OCI-LY7 (cell line): Measurements from ENCODE around the gene AHNAK2. TPM values are rescaled to one million over a fixed set of nuclear protein-coding genes. Genes with fewer than 3 reads are reported as not detected.

Experiments used
- BruUV-seq: library from RNA; stranded (reverse); fragments of 400-500 nt; replicated peaks from 2 replicates; lab custom pipeline; 2021; lab: Mats Ljungman, UMichigan
- CTCF ChIA-PET: fragments of 300-600 bp; sonication (Branson Sonifier 250); formaldehyde crosslinking; loops from one replicate; lab custom pipeline; 2022; ENCODE audit warnings: antibody characterized with exemption; ENCODE audit not compliant: unreplicated experiment; lab: Charles Lee
- POLR2A ChIA-PET: fragments of 300-600 bp; sonication (Branson Sonifier 250); formaldehyde crosslinking; loops from one replicate; lab custom pipeline; 2022; ENCODE audit warnings: antibody characterized with exemption; lab: Charles Lee
- DNase-seq: peaks from one replicate; pipeline ENCODE4 v3.0.0-alpha.2; 2015; ENCODE audit warnings: low spot score
- H2AFZ ChIP-seq: fragments of 200-600 bp; sonication (generic), shearing (Covaris generic); 2 replicates; pipeline ENCODE4 v1.6.1; 2014; ENCODE audit warnings: mild to moderate bottlenecking, antibody characterized with exemption, low read length, moderate library complexity
- H3K27ac ChIP-seq: fragments of 200-600 bp; sonication (generic); 2 replicates; pipeline ENCODE4 v1.5.1; 2014; ENCODE audit warnings: mixed run types, low read depth, mild to moderate bottlenecking, moderate library complexity, low read length, inconsistent platforms; ENCODE audit not compliant: poor library complexity, severe bottlenecking
- H3K36me3 ChIP-seq: fragments of 200-600 bp; sonication (generic); 2 replicates; pipeline ENCODE4 v1.6.1; 2014; ENCODE audit warnings: mild to moderate bottlenecking, antibody characterized with exemption, low read length, moderate library complexity, mixed read lengths; ENCODE audit not compliant: insufficient read depth
- H3K4me1 ChIP-seq: fragments of 200-600 bp; sonication (generic); 2 replicates; pipeline ENCODE4 v1.5.1; 2014; ENCODE audit warnings: mild to moderate bottlenecking, low read length; ENCODE audit not compliant: insufficient read depth, poor library complexity, severe bottlenecking
- H3K4me2 ChIP-seq: fragments of 200-600 bp; sonication (generic); 2 replicates; pipeline ENCODE4 v1.6.1; 2014; ENCODE audit warnings: mild to moderate bottlenecking, low read length
- H3K4me3 ChIP-seq: fragments of 200-600 bp; sonication (generic); 2 replicates; pipeline ENCODE4 v1.5.1; 2014; ENCODE audit warnings: mild to moderate bottlenecking, low read depth, low read length; ENCODE audit not compliant: poor library complexity, severe bottlenecking
- H3K79me2 ChIP-seq: fragments of 200-600 bp; sonication (generic); 2 replicates; pipeline ENCODE4 v1.6.1; 2016; ENCODE audit warnings: low read depth, mild to moderate bottlenecking, low read length, moderate library complexity, mixed read lengths; ENCODE audit not compliant: insufficient read depth
- H3K9me2 ChIP-seq: fragments of 200-600 bp; sonication (generic); 2 replicates; pipeline ENCODE4 v1.6.1; 2016; ENCODE audit warnings: mild to moderate bottlenecking, low read length, mixed read lengths; ENCODE audit not compliant: insufficient read depth
- H3K9me3 ChIP-seq: fragments of 200-600 bp; sonication (generic); 2 replicates; pipeline ENCODE4 v1.6.1; 2014; ENCODE audit warnings: mild to moderate bottlenecking, mixed run types, low read length, mixed read lengths
- H4K20me1 ChIP-seq: fragments of 200-600 bp; sonication (generic); 2 replicates; pipeline ENCODE4 v1.6.1; 2014; ENCODE audit warnings: mild to moderate bottlenecking, antibody characterized with exemption, low read length, moderate library complexity, mixed read lengths; ENCODE audit not compliant: insufficient read depth
- CTCF ChIP-seq: fragments of 200-600 bp; sonication (generic); conservative IDR thresholded peaks from 2 replicates; pipeline ENCODE4 v1.5.1; 2014; ENCODE audit warnings: mild to moderate bottlenecking, antibody characterized with exemption, low read length, moderate library complexity, mixed read lengths
- EZH2phosphoT487 ChIP-seq: fragments of 200-600 bp; sonication (generic); IDR thresholded peaks from 2 replicates; pipeline ENCODE4 v1.6.1; 2018; ENCODE audit warnings: low read depth, borderline replicate concordance, mild to moderate bottlenecking, mixed run types, antibody characterized with exemption, low read length, moderate library complexity, mixed read lengths
- intact Hi-C: fragments of 100-400 bp; cut with micrococcal nuclease; formaldehyde crosslinking; loops from one replicate; pipeline ENCODE4 v1.10.0; 2022; ENCODE audit not compliant: unreplicated experiment
- total RNA-seq, 2 experiments: library from RNA; depleted of rRNA in 1 of 2; stranded (reverse); fragments of >200 nt in 1 of 2; shearing (Covaris generic) in 1 of 2; gene quantifications; 2 replicates each; pipeline ENCODE4 v1.2.3, GENCODE V29; 2014 to 2022

The AHNAK2 gene
- total RNA-seq, 2 experiments from 2014 or later, result 0.61 TPM; not detected in 1

- Histone ChIP-seq H3K4me3 (no peak overlapping the region), H3K4me2 (no peak overlapping the region), H3K36me3 (no peaks in the 10 kb centered on the region), H2AFZ (no peak overlapping the region), H3K4me1 (no peaks in the 10 kb centered on the region), H3K79me2 (no peaks in the 10 kb centered on the region), H3K9me3 (no peaks in the 10 kb centered on the region), H4K20me1 (no peaks in the 10 kb centered on the region), H3K27ac (no peak overlapping the region), H3K9me2 (no peaks in the 10 kb centered on the region)
- DNase-seq, result no peak
- POLR2A ChIA-PET, result no interaction called here
- intact Hi-C loops, result no loop called here
- TF ChIP-seq EZH2phosphoT487, result no peak
- no peak for TF ChIP-seq CTCF
- BruUV-seq, result no TSS peak
- CTCF ChIA-PET, result no interaction called here
Measured at GRCh38 chr14:104942586-104942985, 35.6 kb downstream of the AHNAK2 start.

- CTCF ChIA-PET, result no interaction called here
Measured at GRCh38 chr14:104941508-104942365, 36.4 kb downstream of the AHNAK2 start.

More at GRCh38 chr14:104941508-104942365, 36.4 kb downstream of the AHNAK2 start:
- intact Hi-C loops, result no loop called here
- Histone ChIP-seq H3K79me2 (no peaks in the 10 kb centered on the region), H3K9me3 (no peaks in the 10 kb centered on the region), H3K4me1 (no peaks in the 10 kb centered on the region), H3K9me2 (no peaks in the 10 kb centered on the region), H3K4me2 (no peak overlapping the region), H3K36me3 (no peaks in the 10 kb centered on the region), H3K4me3 (no peak overlapping the region), H4K20me1 (no peaks in the 10 kb centered on the region), H3K27ac (no peak overlapping the region), H2AFZ (no peak overlapping the region)
- no peak for TF ChIP-seq EZH2phosphoT487
- no peak for TF ChIP-seq CTCF
- no peak for DNase-seq
- POLR2A ChIA-PET, result no interaction called here
- no TSS peak for BruUV-seq
